OCI-LY1 (cell line): ENCODE data around the gene S100A16.

Experiments used
- H2AFZ ChIP-seq: fragments of 200-600 bp; sonication (generic), shearing (Covaris generic); 2 replicates; pipeline ENCODE4 v1.6.0; 2014; ENCODE audit warnings: antibody characterized with exemption, mild to moderate bottlenecking, low read length
- H3F3A ChIP-seq: fragments of 200-600 bp; sonication (generic), shearing (Covaris generic); 2 replicates; pipeline ENCODE4 v1.6.0; 2014; ENCODE audit warnings: mild to moderate bottlenecking, antibody characterized with exemption, low read length, moderate library complexity; ENCODE audit not compliant: insufficient read depth
- H3K27ac ChIP-seq: fragments of 200-600 bp; sonication (generic); 2 replicates; pipeline ENCODE4 v1.5.1; 2014; ENCODE audit warnings: low read length, mixed run types, mild to moderate bottlenecking, low read depth; ENCODE audit not compliant: poor library complexity, severe bottlenecking
- H3K27me3 ChIP-seq: fragments of 200-600 bp; sonication (generic); 2 replicates; pipeline ENCODE4 v1.6.0; 2014; ENCODE audit warnings: antibody characterized with exemption, mild to moderate bottlenecking, low read length, moderate library complexity; ENCODE audit not compliant: insufficient read depth
- H3K36me3 ChIP-seq: fragments of 200-600 bp; sonication (generic); 2 replicates; pipeline ENCODE4 v1.6.1; 2014; ENCODE audit warnings: mild to moderate bottlenecking, antibody characterized with exemption, low read length, moderate library complexity, mixed read lengths; ENCODE audit not compliant: insufficient read depth
- H3K4me1 ChIP-seq: fragments of 200-600 bp; sonication (generic); 2 replicates; pipeline ENCODE4 v1.5.1; 2014; ENCODE audit warnings: mild to moderate bottlenecking, low read length, moderate library complexity; ENCODE audit not compliant: insufficient read depth, severe bottlenecking
- H3K4me2 ChIP-seq: fragments of 200-600 bp; sonication (generic), shearing (Covaris generic); 2 replicates; pipeline ENCODE4 v1.6.1; 2014; ENCODE audit warnings: low read length
- H3K4me3 ChIP-seq: fragments of 200-600 bp; sonication (generic); 2 replicates; pipeline ENCODE4 v1.5.1; 2014; ENCODE audit warnings: low read length, low read depth, mild to moderate bottlenecking, mixed read lengths; ENCODE audit not compliant: poor library complexity, severe bottlenecking
- H3K79me2 ChIP-seq: fragments of 200-600 bp; shearing (Covaris generic); 2 replicates; pipeline ENCODE4 v1.6.1; 2016; ENCODE audit warnings: mixed run types, low read length, mixed read lengths; ENCODE audit not compliant: insufficient read depth
- H3K9ac ChIP-seq: fragments of 200-600 bp; sonication (generic), shearing (Covaris generic); 2 replicates; pipeline ENCODE4 v1.6.1; 2014; ENCODE audit warnings: mild to moderate bottlenecking, low read length, mixed read lengths
- H3K9me2 ChIP-seq: fragments of 200-600 bp; sonication (generic), shearing (Covaris generic); 2 replicates; pipeline ENCODE4 v1.6.1; 2014; ENCODE audit warnings: low read depth, mild to moderate bottlenecking, low read length, mixed read lengths
- H3K9me3 ChIP-seq: fragments of 200-600 bp; shearing (Covaris generic); 2 replicates; pipeline ENCODE4 v1.6.1; 2014; ENCODE audit warnings: low read length, mixed read lengths
- H4K20me1 ChIP-seq: fragments of 200-600 bp; sonication (generic), shearing (Covaris generic); 2 replicates; pipeline ENCODE4 v1.6.0; 2016; ENCODE audit warnings: mild to moderate bottlenecking, low read length; ENCODE audit not compliant: insufficient read depth
- CTCF ChIP-seq: fragments of 200-600 bp; sonication (generic), shearing (Covaris generic); IDR thresholded peaks from 2 replicates; pipeline ENCODE4 v1.5.1; 2017; ENCODE audit warnings: mild to moderate bottlenecking, antibody characterized with exemption, low read length, moderate library complexity, mixed read lengths
- EZH2 ChIP-seq: fragments of 200-600 bp; sonication (generic), shearing (Covaris generic); IDR thresholded peaks from 2 replicates; pipeline ENCODE4 v1.8.0; 2017; ENCODE audit warnings: borderline replicate concordance, mixed run types, mild to moderate bottlenecking, antibody characterized with exemption, low read length, moderate library complexity, mixed read lengths

S100A16 gene

GRCh38 chr1:153560241-153560640 is 52.7 kb downstream of the S100A16 start:
- Histone ChIP-seq H3K9me2 (no peaks in the 10 kb centered on the region), H3K9ac (no peak overlapping the region), H3K9me3 (peaks cover 4% of the 10 kb centered on the region; the same call in 1 of the 2 replicates), H3K27ac (no peak overlapping the region), H3K4me1 (no peaks in the 10 kb centered on the region), H3K4me2 (no peak overlapping the region), H3K36me3 (peaks cover 3% of the 10 kb centered on the region; the same call in 1 of the 2 replicates), H3K79me2 (no peaks in the 10 kb centered on the region), H4K20me1 (no peaks in the 10 kb centered on the region), H3K27me3 (no peaks in the 10 kb centered on the region), H2AFZ (no peak overlapping the region), H3K4me3 (no peak overlapping the region), H3F3A (no peaks in the 10 kb centered on the region)
- TF ChIP-seq CTCF (no peak), EZH2 (no peak)

DNA sequence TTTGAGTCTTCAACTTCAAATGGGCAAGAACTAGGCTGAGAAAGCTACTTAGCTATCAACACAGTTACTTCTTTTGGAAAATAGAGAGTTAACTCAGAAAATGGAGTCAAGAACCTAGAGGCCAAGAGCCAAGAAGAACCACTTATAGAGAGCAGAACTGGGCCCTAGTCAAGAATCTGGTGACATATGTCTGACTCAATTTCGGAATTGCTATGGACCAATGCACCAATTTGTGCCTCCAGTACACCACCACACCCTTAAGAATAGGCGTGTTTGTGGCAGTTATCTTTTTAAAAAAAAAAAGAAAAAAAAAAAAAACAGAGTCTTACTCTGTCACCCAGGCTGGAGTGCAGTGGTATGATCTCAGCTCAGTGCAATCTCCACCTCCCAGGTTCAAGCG is 55.1 kb downstream of the S100A16 start:
- H2AFZ ChIP-seq: no peak overlapping the region
- no peaks in the 10 kb centered on the region for H3K27me3 ChIP-seq
- H4K20me1 ChIP-seq: no peaks in the 10 kb centered on the region
- no peak overlapping the region for H3K4me3 ChIP-seq
- H3K9ac ChIP-seq: no peak overlapping the region
- no peaks in the 10 kb centered on the region for H3K4me1 ChIP-seq
- no peaks in the 10 kb centered on the region for H3K79me2 ChIP-seq
- H3K4me2 ChIP-seq: no peak overlapping the region
- H3K27ac ChIP-seq: no peak overlapping the region
- H3K9me2 ChIP-seq: no peaks in the 10 kb centered on the region
- peaks cover 3% of the 10 kb centered on the region; the same call in 1 of the 2 replicates for H3K36me3 ChIP-seq
- H3F3A ChIP-seq: no peaks in the 10 kb centered on the region
- no peak for TF ChIP-seq CTCF
- TF ChIP-seq EZH2: no peak
- peaks cover 4% of the 10 kb centered on the region; the same call in 1 of the 2 replicates for H3K9me3 ChIP-seq
